GM18511 (cell line): ENCODE results near the gene RCSD1.
A peak's percentile ranks its signal among the peaks of the same experiment; 100 is the strongest.

Experiments
- ATAC-seq: cut with Tn5 transposase; IDR thresholded peaks from one replicate; pipeline ENCODE4 v1.9.1; 2021; ENCODE audit warnings: mild to moderate bottlenecking, moderate library complexity; ENCODE audit not compliant: unreplicated experiment

The RCSD1 gene

DNA sequence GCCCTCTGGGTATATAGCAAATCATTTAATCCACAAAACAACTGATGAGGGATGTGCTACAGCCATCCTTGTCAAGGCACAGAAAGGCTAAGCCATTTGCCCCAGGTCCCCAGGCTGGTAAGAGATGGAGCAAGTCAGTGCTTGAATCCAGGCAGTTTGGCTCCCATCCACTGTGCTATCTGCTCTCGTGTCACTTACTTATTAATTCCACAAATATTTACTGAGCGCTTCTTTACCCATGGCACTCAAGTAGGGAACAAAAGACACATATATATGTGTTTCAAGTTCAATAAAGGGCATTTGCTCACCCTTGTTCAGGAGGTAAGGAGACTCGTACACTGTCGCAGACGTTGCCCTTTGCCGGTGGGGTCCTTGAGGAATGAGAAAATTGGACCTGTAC, 53.2 kb downstream of the RCSD1 start:
- ATAC-seq: no peak

DNA sequence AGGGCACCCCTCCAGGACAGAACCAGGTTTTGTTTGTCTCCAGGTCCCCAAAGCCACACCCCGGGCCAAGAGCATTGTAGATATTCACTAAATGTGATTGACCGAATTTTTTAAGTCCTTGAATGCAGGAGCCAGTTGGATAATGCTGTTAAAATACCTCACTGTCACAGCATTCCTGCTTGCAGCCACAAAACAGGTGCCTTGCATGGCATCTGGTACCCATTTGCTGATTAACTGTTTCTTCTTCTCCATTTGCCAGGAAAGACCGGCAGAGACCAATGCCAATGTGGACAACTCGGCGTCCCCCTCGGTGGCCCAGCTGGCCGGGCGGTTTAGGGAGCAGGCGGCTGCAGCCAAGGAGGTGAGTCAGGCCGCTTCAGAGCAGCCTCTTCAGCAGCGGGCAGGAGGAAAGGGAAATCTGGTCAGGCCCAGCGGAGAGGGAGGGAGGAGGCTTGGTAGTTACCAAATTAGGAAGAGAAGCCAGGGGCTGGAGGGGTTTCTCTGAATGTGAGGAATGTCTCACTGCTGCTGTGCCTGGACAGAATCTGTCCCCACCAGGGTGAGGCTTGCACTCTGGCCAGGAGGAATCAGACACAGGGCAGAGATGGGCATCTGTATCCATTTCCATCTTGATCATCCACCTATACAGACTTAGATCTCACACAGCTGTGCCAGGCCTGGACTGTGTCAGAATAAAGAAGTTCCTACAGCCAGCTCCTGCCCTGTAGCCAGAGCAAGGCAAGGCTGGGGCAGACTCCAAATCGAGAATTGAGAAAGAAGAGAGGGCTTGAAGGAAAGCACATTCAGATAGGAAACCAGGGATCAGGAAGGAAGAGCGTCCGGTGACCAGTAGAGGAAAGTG, 53.8 kb downstream of the RCSD1 start:
- no peak for ATAC-seq

DNA sequence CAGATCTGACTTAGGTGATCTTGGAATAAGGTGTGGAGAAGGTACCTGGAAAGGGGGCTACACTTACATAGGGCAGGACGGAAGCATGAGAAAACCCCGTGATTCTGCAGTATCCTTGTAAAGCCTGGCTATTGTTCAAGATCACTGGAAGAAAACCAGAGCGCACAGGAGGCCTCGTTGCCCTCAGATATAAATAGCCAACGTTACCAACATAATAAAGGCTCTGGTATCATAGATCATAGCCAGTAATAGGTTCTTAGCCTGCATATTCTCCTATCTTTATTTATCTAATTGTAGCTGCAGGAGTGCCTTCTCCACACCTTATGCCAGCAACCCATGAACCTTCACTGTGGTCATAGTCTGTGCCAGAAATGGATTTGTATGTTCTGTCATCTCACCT, 55.8 kb downstream of the RCSD1 start:
- ATAC-seq: no peak

DNA sequence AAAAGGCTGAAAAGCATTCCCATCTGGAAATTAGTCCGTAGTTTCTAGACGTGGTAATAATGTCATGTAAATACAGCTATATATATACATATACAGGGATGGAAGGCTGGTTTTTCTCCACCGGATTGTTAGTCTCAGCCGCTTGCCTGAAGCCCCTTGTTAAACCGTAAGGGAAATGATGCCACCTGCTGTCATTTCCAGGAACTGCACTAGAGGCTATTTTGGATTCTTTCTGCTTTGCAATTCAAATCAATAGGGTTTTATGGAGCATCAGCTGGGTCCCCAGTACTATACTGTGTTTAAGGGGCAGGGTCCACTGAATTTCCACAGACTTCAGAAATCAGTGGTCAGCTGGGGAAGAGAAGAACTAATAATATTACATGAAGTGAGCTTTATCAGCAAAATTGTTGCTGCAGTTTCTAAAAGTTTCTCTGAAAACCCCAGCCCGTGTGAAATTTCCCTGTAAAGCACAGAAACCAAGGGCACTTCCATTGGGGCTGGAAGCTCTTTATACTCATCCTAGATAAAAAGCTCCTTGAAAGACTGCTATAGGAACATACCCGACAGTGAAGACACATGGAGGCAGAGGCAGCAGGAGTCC, 58.0 kb downstream of the RCSD1 start:
- no peak for ATAC-seq

DNA sequence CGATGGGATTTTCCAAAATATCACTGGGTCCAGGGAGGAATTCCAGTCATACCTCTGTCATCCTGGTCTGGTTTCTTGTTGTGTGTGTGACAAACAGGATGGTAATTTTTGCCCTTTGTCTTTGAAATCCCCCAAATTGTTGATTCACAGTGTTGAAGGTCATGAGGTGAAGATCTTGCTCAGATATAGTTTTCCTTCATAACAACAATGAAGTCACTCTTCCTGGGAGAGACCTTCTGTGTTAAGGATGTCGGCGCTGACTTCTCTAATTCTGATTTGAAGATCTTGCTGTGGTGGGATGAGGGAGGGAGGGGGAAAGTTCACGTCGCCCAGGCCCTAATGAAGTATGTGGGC, 59.5 kb downstream of the RCSD1 start:
- no peak for ATAC-seq

DNA sequence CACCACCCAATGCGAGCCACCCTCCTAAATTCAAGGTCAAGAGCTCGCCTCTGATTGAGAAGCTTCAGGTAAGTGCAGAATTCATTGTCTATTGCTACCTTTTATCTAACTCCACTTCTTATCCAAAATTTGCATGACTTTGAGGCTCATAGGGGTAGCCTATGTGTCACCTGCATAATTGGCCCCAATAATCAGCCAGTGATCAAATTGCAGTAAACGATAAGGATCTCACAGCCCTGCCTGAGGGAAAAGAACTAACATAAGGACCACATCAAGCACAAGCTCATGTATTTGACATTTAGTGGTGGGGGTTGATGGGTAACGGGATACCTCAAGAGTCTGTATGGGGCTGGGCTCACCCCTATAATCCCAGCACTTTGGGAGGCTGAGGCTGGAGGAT, 60.0 kb downstream of the RCSD1 start:
- ATAC-seq: no peak

DNA sequence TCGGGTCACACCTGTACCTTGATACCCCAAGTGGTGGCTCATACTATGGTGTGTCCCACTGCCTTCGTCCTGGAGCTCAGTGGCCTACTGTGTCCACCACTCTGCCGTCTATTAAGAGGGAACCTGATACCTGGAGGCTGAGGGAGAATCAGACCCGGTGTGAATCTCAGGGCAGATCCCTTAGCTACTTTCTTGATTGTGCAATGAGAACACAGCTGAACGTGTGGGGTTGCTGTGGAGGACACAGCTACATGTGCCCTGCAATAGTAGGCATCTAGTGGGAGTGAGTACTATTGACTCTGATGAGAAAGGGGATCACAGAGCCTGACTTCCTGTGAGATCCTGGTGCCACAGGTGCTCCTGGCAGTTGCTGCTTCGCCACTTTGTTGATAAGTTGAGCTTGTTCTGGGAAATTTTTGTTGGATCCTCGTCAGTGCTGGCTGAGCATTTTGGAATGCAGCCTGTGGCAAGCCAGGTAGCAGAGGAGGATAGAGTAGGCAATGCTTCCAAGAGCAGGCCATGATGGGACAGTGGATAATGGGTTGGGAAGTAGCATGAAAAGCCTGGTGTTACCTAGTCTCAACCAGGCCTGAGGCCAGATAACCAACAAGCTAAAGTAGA, 63.5 kb downstream of the RCSD1 start:
- no peak for ATAC-seq

DNA sequence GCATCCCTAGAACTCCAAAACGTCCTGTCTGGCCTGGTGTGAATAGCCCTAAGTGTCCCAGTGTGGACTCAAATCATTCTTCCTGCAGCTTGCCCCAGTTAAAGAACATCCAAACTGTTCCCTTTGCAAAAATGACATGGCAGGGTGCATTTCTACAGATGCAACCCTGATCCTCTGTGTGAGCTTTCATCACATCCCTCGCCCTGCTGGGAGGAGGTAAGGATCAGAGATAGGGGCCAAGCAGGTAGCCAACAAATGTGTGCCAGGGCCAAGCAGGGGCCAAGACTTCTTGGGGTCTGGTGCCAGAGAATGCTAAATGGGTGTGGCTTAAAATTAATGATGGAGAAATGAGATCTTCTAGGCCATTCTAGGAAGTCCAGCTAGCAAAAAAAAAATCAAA, 64.7 kb downstream of the RCSD1 start:
- no peak for ATAC-seq

DNA sequence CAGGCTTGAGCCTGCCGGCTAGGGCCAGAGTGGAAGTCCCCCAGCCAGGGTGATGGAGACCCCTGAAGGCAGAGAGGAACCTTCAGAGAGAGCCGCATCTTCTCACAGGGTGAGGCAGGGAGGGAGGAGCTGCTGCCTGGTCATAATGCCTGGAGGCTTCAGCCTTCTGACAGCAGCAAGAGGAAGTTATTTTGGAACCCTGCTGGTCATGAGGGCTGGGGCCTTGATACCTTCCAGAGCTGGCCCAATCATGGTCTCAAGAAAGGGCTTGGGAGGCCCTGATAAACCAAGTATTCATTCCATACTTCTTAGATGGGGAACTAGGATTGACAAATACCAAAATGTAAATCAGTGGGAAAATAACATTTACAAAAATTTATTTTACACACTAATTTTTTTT, 65.1 kb downstream of the RCSD1 start:
- ATAC-seq: no peak

DNA sequence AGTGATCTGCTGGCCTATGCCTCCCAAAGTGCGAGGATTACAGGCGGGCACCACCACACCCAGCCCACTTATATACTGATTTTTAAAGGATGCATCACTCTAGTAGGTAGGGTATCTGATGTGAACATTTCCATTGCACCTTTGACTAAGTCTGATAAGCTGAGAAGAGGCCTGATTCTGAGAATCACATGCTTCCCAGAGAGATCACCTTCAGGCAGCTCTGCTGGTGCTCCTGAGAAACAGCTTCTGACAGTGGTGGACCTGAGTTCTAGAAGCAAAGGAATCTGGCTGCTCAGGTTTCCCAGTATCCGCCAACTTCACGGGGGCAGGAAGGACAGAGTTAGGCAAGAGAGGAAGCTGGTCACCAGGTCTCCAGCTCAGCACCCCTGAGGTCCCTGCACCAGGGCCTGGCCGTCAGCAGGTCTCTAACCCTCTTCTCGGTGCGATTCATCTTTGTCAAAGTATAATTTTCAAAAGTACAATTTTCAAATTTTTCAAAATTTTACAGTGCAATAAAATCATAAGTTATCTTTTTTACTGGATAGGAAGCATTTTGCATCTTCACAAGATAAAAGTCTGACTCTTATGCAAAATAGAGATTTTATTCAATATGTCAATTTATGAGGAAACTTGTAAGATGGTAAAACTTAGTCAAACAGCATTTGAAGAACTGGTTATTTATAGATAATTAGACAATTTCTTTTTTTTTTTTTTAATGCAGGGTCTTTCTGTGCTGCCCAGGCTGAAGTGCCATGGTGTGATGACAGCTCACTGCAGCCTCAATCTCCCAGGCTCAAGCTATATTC, 65.9 kb downstream of the RCSD1 start:
- no peak for ATAC-seq

DNA sequence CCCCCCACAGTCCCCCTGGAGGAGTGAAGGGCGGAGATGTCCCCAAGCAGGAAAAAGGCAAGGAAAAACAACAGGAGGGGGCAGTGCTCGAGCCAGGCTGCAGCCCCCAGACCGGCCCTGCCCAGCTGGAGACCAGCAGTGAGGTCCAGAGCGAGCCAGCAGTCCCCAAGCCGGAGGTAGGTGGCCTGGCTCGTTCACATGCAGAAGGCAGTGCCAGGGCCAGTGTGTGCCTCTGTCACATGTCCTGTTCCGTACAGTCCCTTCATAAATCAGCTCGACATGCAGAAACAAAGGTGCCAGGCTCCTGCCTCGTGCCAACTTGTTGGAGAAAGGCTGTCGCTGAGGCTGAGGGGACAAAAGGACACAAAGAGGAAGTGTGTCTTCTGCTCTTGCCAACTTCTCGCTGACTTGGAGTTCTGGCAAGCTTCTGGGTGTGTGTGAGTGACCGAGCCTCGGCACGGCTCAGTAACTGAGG, 67.7 kb downstream of the RCSD1 start:
- ATAC-seq: no peak

DNA sequence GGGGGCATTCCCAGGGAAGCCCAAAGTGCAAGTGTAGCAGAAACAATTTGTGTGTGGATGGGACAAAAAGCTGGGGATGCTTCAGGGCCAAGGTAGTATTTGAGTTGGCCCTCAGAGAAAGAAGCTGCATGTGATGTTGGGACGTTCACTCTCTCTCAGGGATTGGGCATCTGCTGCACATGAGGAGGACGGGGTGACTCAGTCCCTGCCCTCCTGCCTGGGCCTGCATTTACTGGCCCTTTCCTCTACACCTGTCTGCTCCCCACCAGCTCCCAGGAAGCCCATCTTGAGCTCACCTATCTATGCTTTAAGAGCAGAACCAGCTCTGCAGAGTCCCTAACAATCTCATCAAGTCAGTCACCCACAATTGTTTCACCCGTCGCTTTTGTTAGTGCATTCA, 68.3 kb downstream of the RCSD1 start:
- ATAC-seq: no peak

DNA sequence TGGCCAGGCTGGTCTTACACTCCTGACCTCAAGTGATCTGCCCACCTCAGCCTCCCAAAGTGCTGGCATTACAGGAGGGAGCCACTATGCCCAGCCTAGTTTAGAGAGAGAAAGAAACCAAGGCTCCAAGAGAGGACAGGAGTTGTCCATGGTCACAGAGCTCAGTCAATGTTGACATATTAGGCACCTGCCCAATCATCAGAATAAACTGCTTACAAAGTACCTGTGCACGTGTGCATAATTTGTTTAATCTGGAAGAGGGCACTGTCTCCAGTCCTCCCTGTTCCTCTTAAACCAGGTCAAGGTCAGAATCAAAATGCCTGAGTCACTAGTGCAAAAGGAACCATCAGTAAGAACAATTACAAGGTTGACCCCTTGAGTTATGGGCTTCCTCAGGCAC, 71.5 kb downstream of the RCSD1 start:
- ATAC-seq: no peak

DNA sequence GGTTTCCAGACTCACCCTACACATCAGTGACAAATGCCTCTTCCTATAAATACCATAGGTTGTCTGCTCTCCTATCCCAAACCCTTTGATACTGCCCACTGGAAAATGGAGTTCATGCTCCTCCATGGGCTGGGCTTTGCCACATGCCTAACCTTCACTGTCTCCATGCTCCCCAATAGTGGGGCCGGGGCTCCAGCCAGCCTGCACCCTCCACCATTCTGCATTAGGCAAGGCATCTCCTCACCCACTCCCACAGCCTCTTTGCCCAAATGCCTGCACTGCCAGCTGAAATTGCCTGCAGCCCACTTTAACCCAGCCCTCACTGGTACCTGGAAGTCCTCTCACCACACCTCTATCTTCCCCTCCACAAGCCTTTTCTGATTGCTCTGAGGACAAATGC, 73.5 kb downstream of the RCSD1 start:
- no peak for ATAC-seq

DNA sequence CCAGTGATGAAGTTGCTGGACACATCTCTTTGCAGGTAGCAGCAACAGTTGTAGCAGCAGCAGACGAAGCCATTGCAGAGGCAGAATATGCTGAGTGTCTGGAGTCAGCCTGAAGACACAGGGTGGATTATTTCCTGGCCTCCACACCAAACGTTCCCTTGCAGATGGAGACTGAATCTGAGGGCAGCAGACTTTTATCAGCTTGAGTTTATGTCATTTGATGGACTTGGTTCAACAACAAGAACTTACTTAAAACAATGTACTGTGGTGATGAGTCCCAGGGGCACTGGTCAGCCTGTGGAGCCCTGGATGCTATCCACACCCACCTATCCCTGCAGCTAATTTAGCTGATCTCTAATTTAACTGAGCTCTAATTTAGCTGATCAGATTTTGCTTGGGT, 74.7 kb downstream of the RCSD1 start:
- no peak for ATAC-seq

DNA sequence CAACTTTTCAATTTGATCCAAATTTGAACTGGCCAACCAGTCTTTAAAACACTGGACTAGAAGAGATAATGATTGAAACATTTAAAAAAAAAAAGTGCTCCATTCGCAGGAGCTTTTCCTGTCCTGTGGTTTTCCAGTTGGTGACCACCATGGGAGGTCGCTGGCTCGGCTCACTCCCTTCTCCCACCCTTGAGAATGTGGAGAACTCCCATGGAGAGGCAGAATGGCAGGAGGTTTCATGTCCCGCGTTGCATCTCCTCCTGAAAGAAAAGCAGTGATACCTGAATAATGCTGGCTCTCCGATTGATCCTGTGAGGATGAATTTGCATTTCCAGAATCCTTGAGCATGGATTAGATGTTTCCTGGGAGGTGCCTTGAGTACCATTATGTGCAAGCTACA, 75.2 kb downstream of the RCSD1 start:
- no peak for ATAC-seq

DNA sequence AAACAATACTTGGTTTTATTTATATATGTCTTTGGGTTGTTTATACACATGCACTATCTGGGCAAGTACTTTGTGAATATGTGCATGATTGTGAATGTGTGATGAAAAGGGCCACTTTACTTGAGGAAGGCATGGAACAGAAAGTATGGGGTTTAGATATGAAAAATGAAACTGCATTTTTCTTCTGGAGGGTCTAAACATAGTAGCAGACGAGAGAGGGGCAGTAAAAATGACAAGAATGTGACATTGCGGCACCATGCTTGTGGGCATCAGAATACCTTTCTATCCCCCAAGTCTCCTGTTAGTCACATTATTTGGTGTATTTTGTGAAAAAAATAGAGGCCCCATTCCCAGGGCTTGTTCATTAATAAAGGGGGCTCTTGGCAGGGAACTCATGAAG, 76.3 kb downstream of the RCSD1 start:
- no peak for ATAC-seq

DNA sequence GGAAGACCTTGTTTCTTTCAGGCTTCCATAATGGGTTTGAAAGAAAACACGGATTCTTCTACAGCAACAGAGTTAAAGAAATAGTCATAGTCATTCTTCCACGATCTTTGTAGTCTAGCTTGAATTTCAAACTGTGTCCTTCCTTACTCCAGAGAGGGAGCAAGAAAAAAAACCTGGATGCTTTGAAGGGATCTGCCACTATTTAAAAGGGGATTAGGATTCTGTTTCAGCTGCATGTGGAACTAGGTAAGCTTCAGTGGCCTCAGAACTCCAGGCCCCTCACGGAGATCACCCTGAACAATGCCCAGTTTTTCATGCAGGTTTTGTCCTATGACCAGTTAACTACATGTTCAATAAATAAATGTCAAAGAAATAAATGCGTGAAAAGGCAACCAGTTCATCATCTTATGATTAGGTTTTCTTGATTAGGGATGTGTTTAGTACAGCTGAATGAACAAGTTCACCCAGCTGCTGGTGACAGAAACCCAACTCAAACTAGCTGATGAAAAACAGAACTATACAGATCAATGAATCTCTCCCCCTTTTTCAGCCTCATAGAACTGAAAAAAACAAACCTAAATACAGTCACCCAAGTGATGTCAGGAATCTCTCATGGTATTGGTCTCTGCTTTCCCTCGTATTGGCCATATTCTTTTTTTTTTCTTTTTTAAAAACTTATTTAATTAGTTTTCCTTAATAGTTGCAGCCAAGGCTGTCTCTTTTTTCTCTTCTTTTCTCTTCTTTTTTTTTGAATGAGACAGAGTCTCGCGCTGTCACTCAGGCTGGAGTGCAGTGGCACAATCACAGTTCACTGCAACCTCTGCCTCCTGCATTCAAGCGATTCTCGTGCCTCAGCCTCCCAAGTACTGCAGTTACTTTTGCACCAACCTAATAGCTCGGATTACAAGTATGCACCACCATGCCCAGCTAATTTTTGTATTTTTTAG, 77.2 kb downstream of the RCSD1 start:
- peak; percentile 54 for ATAC-seq

DNA sequence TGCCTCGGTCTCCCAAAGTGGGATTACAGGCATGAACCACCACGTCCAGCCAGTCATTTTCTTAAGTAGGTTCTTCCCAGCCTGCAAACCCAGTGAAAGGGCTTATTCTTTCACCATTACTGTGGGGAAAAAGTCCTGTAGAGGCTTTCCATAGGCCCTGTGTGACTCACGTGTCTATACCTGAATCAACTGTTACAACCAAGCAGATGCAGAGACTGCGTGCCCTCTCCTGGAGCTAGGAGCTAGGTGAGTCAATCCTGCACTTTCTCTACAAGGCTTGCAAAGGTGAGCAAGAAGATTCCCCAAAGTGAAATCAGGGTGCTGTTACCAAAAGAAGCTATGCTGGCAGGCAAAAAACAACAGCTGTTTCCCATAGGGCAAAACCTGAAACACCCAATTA, 77.9 kb downstream of the RCSD1 start:
- ATAC-seq: no peak

DNA sequence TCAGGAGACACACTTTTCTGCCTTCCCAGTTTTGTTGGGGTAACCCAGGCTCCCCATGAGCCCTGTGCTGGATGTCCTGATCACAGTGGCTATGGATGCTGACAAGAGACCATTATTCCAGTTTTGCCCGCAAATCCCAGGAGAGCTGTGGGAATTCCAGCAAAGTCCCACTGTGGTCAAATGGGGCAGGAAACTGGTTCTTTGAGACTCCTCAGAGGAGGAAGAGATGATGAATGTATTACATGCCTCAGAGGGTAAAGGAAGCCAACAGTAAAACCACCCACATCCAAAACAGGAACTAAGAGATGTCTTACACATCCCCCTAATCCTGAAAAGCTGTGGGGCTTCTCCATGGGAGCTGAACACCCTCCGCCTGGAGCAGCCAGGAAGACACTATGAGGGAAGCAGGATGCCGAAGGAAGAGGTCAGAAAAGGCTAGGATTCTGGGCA, 78.9 kb downstream of the RCSD1 start:
- ATAC-seq: peak; percentile 46
